SJCRH30 (cell line): Measurements from ENCODE around the gene TPH1. TPM values are rescaled to one million over a fixed set of nuclear protein-coding genes. Genes with fewer than 3 reads are reported as not detected.

Experiments used
- DNase-seq, 2 experiments: peaks; one replicate each; pipeline ENCODE4 v3.0.0-alpha.2; 2015 to 2020
- H3K27ac ChIP-seq: fragments of 250-450 bp; sonication (Bioruptor Pico); 2 replicates; pipeline ENCODE4 v1.5.1; 2020; ENCODE audit warnings: mild to moderate bottlenecking, moderate library complexity
- H3K27me3 ChIP-seq: fragments of 250-450 bp; sonication (Bioruptor Pico); 2 replicates; pipeline ENCODE4 v1.5.1; 2020; ENCODE audit warnings: mild to moderate bottlenecking, moderate library complexity
- H3K36me3 ChIP-seq: fragments of 250-450 bp; sonication (Bioruptor Pico); 2 replicates; pipeline ENCODE4 v1.5.1; 2020; ENCODE audit warnings: mild to moderate bottlenecking, moderate library complexity
- H3K4me1 ChIP-seq: fragments of 250-450 bp; sonication (Bioruptor Pico); 2 replicates; pipeline ENCODE4 v1.5.1; 2020; ENCODE audit warnings: mild to moderate bottlenecking, moderate library complexity
- H3K4me3 ChIP-seq: fragments of 250-450 bp; sonication (Bioruptor Pico); 2 replicates; pipeline ENCODE4 v1.5.1; 2020; ENCODE audit warnings: mild to moderate bottlenecking, moderate library complexity
- H3K9me3 ChIP-seq: fragments of 250-450 bp; sonication (Bioruptor Pico); replicated peaks from 2 replicates; pipeline ENCODE4 v1.5.1; 2020; ENCODE audit warnings: mild to moderate bottlenecking, moderate library complexity
- total RNA-seq: library from RNA; depleted of rRNA; stranded (reverse); fragments of >200 nt; shearing (Covaris generic); gene quantifications from 2 replicates; pipeline ENCODE4 v1.2.3, GENCODE V29; 2014

The TPH1 gene
- total RNA-seq, 1 experiment from 2014 or later: 0.08 TPM

DNA sequence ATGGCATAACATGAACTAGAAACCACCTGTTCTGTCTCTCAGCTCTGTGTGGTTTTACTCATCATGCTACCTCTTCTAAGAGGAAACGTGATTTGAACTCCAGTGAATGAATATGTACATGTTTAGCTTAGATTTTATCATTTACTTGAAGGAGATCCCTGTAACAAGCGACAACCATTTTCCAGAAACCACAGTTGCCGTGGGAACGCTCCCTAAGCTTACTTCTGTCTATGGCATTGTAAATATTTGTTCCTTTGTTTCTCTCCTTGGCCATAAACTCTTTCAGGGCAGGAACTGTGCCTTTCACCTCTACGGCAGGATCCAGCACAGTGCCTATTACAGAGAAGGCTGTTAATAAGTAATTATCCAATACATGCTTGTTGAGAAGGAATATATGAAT is 17.1 kb upstream of the TPH1 start:
- no peaks in the 10 kb centered on the region for H3K36me3 ChIP-seq
- H3K27ac ChIP-seq: peak overlapping the region; percentile 25
- H3K27me3 ChIP-seq: no peaks in the 10 kb centered on the region
- peak overlapping the region; percentile 28 for H3K4me3 ChIP-seq
- DNase-seq: peak; percentile 29 to 76
- peaks cover 27% of the 10 kb centered on the region for H3K4me1 ChIP-seq
- 0 out of 2 replicates have a peak, but pooled peaks cover 2% of the 10 kb centered on the region for H3K9me3 ChIP-seq

DNA sequence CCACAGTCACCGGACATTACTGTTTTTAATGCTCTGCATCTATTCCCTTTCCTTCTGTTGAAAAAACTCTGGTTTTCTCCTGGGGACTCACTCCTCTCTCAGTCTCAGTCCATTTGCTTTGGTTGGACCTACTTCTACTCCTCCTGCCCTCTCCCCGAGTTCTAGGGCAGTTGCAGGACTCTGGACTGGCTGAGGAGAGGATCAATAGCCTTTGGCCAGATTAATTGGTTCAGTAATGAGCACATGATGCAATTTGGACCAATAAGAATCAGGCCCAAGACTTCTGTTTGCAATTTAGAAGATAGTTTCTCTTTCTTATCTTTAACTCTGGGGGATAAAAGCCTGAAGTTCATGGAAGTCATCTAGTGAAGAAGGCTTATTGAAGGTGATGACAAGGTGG is 15.3 kb upstream of the TPH1 start:
- no peaks in the 10 kb centered on the region for H3K27me3 ChIP-seq
- no peak for DNase-seq
- no peaks in the 10 kb centered on the region for H3K36me3 ChIP-seq
- H3K4me1 ChIP-seq: peaks cover 22% of the 10 kb centered on the region
- H3K27ac ChIP-seq: no peak overlapping the region
- H3K9me3 ChIP-seq: 0 out of 2 replicates have a peak, but pooled peaks cover 2% of the 10 kb centered on the region
- H3K4me3 ChIP-seq: no peak overlapping the region

DNA sequence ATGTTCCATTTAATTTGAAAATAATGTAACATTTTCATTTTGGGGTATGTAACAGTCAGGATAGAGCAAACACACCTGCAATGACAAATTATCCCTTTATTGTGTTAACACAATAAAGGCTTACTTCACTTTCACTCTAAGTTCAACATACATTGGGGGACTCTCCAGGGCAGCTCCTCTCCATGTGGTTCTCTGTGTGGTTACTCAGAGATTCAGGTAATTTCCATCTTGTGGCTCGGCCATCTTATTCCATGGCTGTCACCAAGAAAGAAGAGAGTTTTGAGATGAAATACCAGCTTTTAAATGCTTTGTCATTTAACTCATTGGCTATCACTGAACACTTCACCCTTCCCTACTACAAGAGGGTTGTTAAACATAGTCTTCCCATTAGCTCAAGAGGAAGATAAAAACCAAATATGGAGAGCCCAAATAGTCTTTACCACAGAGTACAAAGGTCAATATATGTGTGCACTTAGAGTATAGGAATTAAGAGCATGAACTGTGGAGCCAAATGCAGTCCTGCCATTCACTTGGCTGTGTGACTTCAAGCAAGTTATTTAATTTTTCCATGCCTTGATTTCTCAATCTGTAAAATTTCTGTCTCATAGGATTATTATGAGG is 10.6 kb upstream of the TPH1 start:
- Histone ChIP-seq H3K9me3 (no peaks in the 10 kb centered on the region), H3K27me3 (no peaks in the 10 kb centered on the region), H3K4me1 (no peaks in the 10 kb centered on the region), H3K27ac (no peak overlapping the region), H3K36me3 (no peaks in the 10 kb centered on the region), H3K4me3 (no peak overlapping the region)
- DNase-seq: no peak

DNA sequence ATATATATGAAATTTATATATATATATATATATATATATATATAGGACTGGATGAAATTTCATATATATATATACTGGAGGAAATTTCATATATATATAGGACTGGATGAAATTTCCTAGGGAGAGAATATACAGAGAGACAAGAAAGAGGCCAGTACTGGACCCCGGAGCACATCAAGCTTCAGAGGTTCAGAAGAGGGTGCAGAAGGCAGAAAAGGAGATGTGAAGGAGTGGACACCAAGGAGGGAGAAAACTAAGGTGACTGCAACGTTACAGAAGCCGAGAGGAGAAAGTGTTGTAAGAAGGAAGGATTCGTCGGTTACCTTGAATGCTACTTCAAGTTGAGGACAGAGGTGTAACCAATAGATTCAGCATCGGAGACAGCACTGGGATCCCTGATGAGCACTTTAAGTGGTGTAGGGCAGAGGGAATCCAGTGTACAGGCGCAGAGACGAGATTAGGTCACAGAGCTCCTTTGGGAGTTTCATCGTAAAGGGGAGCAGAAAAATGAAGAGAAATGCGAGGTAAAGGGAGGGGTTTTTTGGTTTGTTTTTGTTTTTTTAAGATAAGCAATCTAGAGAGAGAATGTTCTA is 8.5 kb upstream of the TPH1 start:
- Histone ChIP-seq H3K27ac (no peak overlapping the region), H3K36me3 (no peaks in the 10 kb centered on the region), H3K9me3 (no peaks in the 10 kb centered on the region), H3K4me1 (no peaks in the 10 kb centered on the region), H3K27me3 (no peaks in the 10 kb centered on the region), H3K4me3 (no peak overlapping the region)
- no peak for DNase-seq

DNA sequence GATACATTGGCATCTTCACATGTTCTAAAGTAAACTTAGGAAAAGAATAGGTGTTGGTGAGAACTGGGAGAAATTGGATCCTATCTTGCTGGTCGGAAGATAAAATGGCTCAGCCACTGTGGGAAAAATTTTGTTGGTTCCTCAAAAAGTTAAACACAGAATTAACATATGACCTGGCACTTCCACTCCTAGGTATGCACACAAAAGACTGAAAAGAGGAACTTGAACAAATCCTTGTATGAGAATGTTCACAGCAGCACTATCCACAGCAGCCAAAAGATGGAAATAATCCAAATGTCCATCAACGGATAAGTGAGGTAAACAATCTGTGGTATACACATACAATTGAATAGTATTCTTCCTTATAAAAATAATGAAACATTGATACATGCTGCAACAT is 4.8 kb upstream of the TPH1 start:
- no peak for DNase-seq
- Histone ChIP-seq H3K27ac (no peak overlapping the region), H3K27me3 (no peaks in the 10 kb centered on the region), H3K36me3 (no peaks in the 10 kb centered on the region), H3K9me3 (no peaks in the 10 kb centered on the region), H3K4me1 (no peaks in the 10 kb centered on the region), H3K4me3 (no peak overlapping the region)

DNA sequence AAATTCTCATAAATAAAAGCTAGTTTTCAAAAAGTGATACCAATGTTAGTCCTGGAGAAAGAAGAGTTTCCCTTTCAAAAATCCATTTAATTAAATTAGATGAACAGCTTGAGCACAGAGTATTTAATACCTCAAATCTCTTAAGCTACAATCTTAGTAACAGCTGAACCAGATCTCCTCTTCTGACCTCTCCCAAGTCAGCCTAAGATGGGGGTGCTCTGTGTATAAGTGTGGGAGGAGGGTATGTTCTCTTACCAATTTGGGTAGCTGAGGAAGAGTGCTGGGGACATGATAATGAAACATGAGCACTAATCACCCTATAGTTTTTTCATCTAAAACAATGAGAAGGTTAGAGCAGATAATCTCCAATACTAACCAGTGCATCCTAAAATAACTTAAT is 9.6 kb downstream of the TPH1 start:
- no peaks in the 10 kb centered on the region for H3K9me3 ChIP-seq
- H3K4me1 ChIP-seq: no peaks in the 10 kb centered on the region
- H3K36me3 ChIP-seq: no peaks in the 10 kb centered on the region
- no peak for DNase-seq
- no peak overlapping the region for H3K27ac ChIP-seq
- H3K27me3 ChIP-seq: no peaks in the 10 kb centered on the region
- no peak overlapping the region for H3K4me3 ChIP-seq

DNA sequence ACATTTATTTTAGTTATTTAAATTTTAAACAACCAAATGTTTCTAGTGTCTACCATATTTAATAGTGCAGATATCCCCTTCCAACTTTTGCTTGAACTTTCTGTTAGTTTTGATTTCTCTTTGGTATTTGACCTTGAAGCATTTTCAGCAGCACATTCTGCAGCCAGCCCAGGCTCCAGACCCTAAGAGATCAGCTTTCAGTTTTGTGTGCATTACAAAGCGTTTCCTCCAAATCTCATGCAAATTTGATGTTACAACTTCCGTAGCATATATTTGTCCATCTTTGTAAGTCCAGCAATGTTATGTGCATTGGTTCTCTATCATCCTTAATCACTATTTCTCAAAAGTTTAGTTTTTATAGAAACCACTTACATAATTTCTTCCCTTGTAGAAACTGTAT is 18.6 kb downstream of the TPH1 start:
- no peak for DNase-seq
- Histone ChIP-seq H3K4me1 (no peaks in the 10 kb centered on the region), H3K36me3 (no peaks in the 10 kb centered on the region), H3K9me3 (no peaks in the 10 kb centered on the region), H3K27me3 (no peaks in the 10 kb centered on the region), H3K27ac (no peak overlapping the region), H3K4me3 (no peak overlapping the region)

DNA sequence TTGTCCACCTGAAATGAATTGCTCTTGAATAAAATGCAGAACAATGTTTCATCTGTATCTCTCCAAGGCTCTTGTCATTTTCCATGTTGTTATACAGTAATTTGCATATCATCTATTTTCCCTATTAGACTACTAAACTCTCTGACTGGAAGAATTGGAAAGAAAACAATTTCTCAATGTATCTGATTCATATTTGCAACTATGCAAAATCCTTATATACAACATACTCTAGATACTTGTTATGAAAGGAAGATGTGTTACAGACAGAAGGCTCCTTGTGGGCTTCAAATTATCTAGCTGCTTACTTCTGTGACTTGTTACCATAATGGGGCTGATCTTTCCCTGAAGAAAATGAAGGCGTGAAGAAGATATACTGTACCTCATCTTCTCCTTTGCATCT is 23.6 kb downstream of the TPH1 start:
- Histone ChIP-seq H3K4me1 (no peaks in the 10 kb centered on the region), H3K27ac (no peak overlapping the region), H3K36me3 (no peaks in the 10 kb centered on the region), H3K27me3 (no peaks in the 10 kb centered on the region), H3K9me3 (no peaks in the 10 kb centered on the region), H3K4me3 (no peak overlapping the region)
- DNase-seq: no peak

DNA sequence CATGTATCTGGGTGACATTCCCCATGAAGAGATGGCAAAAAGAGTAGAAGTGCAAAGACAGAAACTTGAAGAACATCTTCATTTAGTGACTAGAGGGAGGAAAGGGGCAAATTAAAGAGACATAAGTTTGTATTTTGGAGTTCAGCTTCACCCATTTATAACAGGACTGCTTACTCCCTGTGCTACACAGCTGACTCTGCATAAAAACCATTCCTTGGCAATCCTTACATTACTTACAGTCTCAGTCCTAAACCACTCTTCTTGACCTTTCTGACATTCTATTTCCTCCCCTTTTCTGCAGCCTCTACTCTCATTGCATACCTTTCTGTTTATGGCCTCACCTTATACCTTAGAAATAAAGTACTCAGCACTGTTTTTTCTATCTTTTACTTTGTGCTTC is 26.4 kb downstream of the TPH1 start:
- Histone ChIP-seq H3K27ac (no peak overlapping the region), H3K36me3 (no peaks in the 10 kb centered on the region), H3K4me1 (no peaks in the 10 kb centered on the region), H3K9me3 (no peaks in the 10 kb centered on the region), H3K27me3 (no peaks in the 10 kb centered on the region), H3K4me3 (no peak overlapping the region)
- DNase-seq: no peak

DNA sequence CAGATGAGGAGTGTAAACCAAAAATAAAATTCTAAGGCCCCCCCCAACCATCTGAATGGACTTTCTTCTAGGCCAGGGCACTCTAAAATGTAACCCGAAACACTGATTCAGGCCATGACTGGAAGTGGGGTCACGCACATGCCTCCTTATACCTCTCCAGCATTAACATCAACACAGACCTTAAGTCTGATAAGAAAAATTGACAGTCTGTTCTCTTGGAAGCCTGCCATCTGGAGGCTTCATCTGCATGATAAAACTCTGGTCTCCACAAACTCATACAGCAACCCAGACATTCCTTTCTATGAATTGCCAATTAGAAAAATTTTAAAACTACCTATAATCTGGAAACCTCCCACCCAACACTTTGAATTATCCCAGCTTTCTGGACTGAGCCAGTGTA is 29.3 kb downstream of the TPH1 start:
- DNase-seq: no peak
- Histone ChIP-seq H3K36me3 (no peaks in the 10 kb centered on the region), H3K4me3 (no peak overlapping the region), H3K9me3 (no peaks in the 10 kb centered on the region), H3K27me3 (no peaks in the 10 kb centered on the region), H3K4me1 (0 out of 2 replicates have a peak, but pooled peaks cover 3% of the 10 kb centered on the region), H3K27ac (no peak overlapping the region)

DNA sequence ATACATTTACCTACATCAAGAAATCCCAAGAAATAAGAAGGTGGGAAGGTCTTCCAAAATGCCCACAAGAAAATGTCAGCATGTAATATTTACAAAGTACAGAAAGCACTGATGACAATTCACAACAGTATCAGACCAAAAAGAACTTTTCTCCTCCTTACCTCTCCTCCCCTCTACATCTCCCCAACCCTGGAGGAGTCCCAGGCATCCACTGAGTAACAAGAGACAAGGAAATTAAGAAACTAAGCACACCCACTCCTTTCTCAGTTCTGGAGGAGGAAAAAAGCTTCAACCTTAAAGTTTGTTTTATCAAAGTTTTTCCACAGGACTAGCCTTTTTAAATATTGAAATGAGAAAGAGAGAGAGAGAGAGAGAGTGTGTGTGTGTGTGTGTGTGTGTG is 31.2 kb downstream of the TPH1 start:
- no peaks in the 10 kb centered on the region for H3K27me3 ChIP-seq
- DNase-seq: no peak
- no peak overlapping the region for H3K27ac ChIP-seq
- no peaks in the 10 kb centered on the region for H3K36me3 ChIP-seq
- H3K4me3 ChIP-seq: no peak overlapping the region
- no peaks in the 10 kb centered on the region for H3K9me3 ChIP-seq
- 0 out of 2 replicates have a peak, but pooled peaks cover 3% of the 10 kb centered on the region for H3K4me1 ChIP-seq

DNA sequence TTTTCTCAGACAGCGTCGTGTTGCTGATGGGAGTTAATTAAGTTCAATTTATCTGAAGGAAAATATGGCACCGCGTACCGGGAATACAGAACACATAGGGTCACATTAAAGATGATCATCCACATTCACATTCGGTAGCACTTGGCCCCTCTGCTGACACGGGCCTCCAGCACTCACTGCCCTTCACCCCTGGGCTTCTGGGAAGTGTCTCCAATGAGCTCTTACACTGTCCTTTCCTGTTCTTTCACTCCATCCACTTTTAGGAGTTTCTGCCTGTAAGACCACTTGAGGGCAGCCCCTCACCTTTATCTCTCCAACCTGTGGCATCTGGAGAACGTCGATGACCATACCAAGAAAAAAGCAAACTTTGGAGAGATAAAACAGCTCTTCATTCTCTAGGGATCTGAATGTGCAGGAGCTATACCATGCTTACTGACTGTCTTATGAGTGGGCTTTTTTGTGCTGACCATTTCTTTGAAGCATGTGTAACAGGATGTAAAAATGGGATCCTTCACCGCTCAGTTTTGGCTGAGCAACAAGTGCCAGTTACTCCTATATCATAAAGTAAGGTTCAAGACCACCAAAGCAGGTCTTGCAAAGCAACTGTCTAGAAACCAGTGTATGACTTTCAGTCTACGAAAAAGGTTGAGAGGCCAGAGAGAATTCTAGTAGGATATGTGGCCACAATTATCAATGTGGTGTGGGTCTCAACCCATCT is 32.1 kb downstream of the TPH1 start:
- Histone ChIP-seq H3K36me3 (no peaks in the 10 kb centered on the region), H3K9me3 (no peaks in the 10 kb centered on the region), H3K4me1 (0 out of 2 replicates have a peak, but pooled peaks cover 3% of the 10 kb centered on the region), H3K27me3 (no peaks in the 10 kb centered on the region), H3K4me3 (peak overlapping the region; percentile 72), H3K27ac (no peak overlapping the region)
- peak; percentile 17 to 47 for DNase-seq

DNA sequence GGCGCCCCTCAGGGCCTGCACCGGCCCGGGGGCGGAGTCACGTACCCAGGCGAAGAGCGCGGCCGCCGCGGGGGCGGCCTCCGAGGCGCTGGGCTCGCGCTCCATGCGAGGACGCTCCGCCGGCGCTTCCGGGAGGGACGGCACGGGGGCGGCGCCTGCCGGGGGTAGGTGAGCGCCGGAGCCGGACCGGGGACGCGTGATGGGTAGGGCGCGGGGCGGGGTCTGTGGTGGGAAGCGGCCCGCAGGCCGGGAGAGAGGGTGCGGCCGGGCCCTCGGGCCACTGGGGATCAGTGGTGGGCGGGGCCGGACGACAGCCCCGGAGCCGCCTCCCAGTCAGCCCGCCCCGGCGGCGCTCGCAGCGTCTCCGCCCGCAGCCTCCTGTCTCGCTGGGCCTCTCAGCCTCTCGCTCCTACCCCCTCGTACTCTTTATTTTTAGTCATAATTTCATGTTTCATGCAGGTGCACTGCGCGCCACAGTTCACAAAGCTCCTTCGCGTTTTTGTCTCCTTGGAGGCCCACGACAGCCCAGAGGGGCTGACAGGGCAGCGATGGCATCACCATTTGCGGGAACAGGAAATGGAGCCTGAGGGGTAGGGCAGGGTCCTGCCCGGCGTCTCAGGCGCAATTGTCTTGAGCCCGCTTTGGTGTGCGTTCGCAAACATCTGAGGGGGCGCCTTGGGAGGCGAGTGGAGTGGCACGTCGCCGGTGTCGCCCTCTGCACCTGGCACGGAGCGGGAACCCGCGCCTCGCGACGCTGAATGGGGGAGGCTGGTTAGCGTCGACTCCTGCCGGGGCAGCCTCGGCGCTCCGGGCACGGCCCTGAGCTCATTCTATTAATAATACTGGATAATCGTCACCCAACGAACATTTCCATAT is 32.9 kb downstream of the TPH1 start, which contains the start of gene SERGEF:
Gene SERGEF, minus strand, starts transcription at position 142 of the 876 bp plus-strand sequence. Its CDS starts 37 bp downstream, at position 105.
- H3K27ac ChIP-seq: no peak within 1 kb of the TSS
- peak; percentile 94 for DNase-seq

DNA sequence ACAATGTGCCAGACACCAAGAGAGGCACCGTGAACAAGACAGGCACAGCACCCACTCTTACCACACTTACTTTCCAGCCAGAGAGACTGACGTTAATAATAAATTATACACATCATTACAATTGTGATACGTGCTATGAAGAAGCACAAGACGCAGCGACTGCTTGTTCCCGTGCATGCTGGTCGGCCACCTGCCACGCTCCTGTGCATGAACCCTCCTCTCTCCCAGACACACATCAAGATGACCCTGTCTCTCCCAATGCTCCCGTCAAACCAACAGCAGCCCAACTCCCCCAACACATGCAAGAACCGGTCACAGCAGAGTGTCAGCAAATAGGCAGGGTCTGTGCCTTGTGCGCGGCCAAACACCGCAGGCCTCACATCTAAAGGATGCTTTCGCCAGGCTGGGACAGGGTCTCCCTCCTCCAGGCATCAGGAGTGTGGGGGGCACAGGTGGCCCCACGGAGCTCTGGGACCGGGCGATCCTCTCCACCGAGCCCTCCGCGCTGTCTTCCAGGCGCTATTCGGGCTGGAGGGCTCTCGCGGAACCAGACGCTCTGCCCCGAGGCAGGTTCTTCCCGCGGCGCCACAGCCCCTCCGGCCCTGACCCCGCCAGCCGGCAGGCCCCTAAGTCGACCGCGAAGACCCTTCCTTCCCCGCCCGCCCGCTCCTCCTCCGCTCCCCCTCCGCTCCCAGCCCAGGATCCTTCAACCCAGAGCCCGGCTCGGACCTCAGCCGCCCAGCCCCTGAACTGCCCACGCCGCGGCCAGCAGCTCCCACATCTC is 33.8 kb downstream of the TPH1 start:
- H3K27me3 ChIP-seq: no peaks in the 10 kb centered on the region
- H3K36me3 ChIP-seq: no peaks in the 10 kb centered on the region
- H3K4me3 ChIP-seq: peak overlapping the region; percentile 72
- H3K9me3 ChIP-seq: no peaks in the 10 kb centered on the region
- no peak overlapping the region for H3K27ac ChIP-seq
- H3K4me1 ChIP-seq: 0 out of 2 replicates have a peak, but pooled peaks cover 3% of the 10 kb centered on the region
- DNase-seq: peak; percentile 34 to 52

More for the DNA sequence above, 32.9 kb downstream of the TPH1 start, which contains the start of gene SERGEF:
- Histone ChIP-seq H3K4me3 (peak within 1 kb of the TSS; percentile 72), H3K9me3 (no peaks in the 10 kb centered on the region), H3K4me1 (0 out of 2 replicates have a peak, but pooled peaks cover 3% of the 10 kb centered on the region), H3K36me3 (no peaks in the 10 kb centered on the region), H3K27me3 (no peaks in the 10 kb centered on the region)
